GM19324 (cell line): ENCODE results near the gene PACS2.
"Not testable (repeated sequence)": the region's sequence is repeated elsewhere in the genome, so short reads cannot be mapped to it uniquely, and the experiment has no call there.

Source experiments
- ATAC-seq: cut with Tn5 transposase; IDR thresholded peaks from one replicate; pipeline ENCODE4 v1.9.1; 2021; ENCODE audit warnings: mild to moderate bottlenecking, moderate library complexity; ENCODE audit not compliant: unreplicated experiment, low FRiP score

Gene PACS2

GRCh38 chr14:105287249-105288102 lies 27.1 kb upstream of the PACS2 start:
- ATAC-seq = no peak

GRCh38 chr14:105288936-105289335 lies 25.6 kb upstream of the PACS2 start:
- ATAC-seq = not testable (repeated sequence)

DNA sequence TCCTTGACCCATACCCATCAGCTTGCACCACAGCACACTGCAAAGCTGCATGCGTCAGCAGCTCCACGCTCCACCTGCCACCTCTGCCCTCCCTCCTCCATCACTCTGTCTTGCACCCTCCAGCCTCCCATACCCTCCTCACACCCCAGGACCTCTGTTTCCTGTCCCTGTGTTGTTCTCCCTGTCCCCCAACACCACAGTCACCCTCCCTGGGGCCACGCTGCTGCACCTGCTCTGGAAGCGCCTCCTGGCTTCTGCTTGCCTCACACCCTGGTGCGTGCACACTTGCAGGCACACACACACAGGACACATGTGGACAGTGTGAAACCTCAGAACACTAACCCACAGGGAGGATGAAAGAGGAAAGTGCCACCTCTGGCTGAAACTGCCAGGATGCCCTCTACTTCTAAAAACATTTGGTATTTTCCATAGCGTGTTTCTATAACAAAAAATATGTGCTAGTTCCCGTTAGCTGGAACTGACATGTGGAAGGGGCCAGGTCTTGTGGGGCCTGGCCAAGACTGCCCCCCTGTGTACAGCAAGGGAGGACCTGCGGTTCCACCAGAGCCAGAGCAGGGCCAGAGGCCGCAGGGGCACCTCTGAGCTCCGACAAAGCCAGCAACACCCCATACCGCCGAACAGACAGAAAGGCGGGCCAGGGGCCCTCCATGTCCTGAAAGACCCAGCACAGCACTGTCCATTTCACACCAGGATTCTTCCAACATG lies 23.8 kb upstream of the PACS2 start:
- no peak for ATAC-seq

DNA sequence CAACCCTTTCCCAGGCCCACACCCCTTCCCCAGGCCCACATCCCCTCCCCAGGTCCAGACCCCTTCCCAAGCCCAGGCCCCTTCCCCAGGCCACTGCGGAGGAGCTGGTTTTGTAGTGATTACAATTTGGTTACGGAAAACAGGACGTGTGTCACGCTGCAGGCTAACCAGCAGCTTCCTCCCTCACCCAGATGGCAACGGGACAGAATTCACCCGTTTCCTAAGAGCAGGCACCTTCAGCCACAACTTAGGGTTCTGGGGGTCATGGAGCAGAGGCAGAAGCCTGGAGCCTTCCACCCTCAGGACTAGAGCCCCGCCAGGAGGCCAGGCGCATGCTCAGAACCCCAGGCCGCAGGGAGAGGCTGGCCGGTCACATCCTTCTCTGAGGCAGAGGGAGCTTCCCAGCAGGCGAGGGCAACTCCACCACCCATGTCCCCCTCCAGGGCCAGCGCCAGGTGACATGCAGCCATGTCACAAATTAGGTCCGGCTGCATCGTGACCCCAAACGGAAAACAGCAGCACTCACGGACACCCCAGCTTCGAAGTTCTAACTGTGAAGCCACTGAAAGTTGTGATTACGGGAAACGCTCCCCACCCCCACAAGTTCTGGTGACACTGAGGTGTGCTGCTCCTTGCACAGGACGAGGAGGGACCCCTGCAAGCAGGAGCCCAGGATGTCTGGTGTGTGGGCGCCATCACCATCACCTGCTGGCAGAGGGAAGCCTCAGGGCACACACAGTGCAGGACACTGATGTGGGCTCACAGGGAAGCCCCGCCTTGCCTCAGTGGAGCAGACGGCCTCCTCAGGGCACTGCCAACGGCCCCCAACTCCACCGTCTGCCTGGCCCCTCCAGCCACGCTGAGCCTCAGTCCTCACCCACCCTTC lies 21.5 kb upstream of the PACS2 start:
- no peak for ATAC-seq

GRCh38 chr14:105294142-105294597 lies 20.4 kb upstream of the PACS2 start:
- no peak for ATAC-seq

GRCh38 chr14:105297311-105297710 lies 17.2 kb upstream of the PACS2 start:
- ATAC-seq = not testable (repeated sequence)

DNA sequence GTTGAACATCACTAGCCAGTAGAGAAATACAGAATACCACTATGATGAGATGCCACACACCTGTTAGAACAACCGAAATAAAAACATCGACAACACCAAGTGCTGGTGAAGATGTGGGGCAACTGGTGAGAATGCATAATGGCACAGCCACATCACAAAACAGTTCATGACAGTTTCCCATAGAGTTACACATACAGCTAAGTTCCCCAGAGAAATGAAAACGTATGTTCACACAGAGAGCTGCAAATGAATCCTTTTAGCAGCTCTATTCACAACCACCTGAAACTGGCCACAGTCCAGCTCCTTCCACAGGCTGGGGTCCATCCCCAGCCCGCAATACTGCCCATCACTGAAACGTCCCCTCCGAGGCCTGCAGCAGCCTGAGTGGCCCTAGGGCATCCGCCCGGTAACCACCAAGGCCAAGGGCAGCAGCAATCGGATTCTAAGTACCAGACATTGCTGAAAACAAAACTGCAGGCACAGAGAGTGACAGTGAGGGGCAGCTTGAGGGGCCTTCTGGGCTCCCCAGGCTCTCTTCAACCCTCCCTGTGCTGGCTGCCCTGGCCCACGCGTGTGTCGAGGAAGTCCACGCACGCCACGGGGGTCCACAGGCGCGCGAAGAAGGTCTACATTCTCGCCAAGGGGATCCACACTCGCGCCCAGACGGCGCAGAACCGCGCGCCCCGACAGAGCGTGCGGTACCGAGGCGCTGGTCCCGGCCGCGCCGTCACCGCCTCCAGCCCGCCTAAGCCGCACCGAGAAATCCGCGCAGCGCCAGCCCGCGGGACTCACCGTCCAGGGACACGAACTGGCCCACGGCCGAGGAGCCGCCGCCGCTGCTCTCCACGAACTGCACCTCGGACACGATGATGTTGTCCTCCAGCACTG lies 14.7 kb upstream of the PACS2 start:
- ATAC-seq = no peak

DNA sequence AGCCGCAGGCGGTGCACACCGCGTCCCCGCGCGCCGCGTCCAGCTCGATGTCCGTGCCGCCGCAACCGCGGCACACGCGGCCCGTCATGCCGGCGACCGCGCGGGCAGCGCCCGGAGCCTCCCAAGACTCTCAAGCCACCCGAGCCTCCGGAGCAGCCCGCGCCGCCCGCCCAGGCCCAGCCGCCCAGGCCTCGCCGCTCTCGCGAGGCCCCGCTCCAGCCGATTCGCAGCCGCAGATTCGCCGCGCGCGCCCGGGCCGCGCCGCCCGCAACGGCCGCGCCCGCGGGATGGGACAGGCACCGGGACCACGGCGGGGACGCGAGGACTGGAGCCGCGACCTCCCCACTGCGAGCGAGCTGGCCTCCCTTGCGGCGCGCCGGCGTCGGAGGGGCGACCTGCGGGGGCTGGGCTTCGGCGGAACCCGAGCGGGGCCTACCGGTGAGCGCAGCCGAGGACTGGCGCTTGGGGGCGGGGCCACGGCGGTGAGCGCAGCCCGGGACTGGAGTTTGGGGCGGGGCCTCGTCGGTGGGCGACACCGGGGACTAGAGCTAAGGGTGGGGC lies 13.9 kb upstream of the PACS2 start, which contains the start of gene BRF1:
BRF1 (minus strand) TSS at position 460 of the 561 bp plus-strand sequence; CDS start at position 88, 372 bp downstream.
- peak; percentile 91 for ATAC-seq

- ATAC-seq = peak; percentile 55
These were observed 13.2 kb upstream of the PACS2 start for GRCh38 chr14:105301103-105301914.

- ATAC-seq = not testable (repeated sequence)
These were observed 12.7 kb upstream of the PACS2 start for GRCh38 chr14:105301915-105302249.

GRCh38 chr14:105303949-105304348 lies 10.6 kb upstream of the PACS2 start:
- no peak for ATAC-seq

DNA sequence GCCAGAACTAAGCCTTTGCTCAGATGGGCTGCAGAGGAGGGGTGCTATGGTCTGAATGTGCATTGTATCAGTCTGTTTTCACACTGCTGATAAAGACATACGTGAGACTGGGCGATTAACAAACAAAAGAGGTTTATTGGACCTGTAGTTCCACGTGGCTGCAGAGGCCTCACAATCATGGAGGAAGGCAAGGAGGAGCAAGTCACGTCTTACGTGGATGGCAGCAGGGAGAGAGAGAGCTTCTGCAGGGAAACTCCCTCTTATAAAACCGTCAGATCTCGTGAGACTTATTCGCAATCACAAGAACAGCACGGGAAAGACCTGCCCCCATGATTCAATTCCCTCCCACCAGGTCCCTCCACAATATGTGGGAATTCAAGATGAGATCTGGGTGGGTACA lies 10.0 kb upstream of the PACS2 start:
- no peak for ATAC-seq

DNA sequence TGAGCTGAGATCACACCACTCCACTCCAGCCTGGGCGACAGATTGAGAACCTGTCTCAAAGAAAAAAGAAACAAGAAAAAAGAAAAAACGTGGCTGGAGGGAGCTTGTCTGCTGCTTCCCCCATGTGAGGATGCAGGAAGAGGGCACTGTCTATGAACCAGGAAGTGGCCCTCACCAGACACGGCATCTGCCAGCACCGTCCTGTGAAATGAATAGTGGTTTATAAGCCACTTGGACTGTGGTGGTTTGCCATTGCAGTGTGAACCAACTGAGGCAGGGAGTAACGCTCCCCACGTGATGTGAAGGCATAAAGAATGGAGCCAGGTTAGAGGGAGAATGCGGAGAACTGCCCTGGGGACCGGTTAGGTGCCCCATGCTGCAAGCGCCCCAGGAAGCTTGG lies 9.2 kb upstream of the PACS2 start:
- no peak for ATAC-seq

GRCh38 chr14:105305791-105306190 lies 8.8 kb upstream of the PACS2 start:
- ATAC-seq = no peak

- no peak for ATAC-seq
These were observed 7.4 kb upstream of the PACS2 start for GRCh38 chr14:105307052-105307727.

- no peak for ATAC-seq
These were observed 5.2 kb upstream of the PACS2 start for GRCh38 chr14:105309371-105309770.

DNA sequence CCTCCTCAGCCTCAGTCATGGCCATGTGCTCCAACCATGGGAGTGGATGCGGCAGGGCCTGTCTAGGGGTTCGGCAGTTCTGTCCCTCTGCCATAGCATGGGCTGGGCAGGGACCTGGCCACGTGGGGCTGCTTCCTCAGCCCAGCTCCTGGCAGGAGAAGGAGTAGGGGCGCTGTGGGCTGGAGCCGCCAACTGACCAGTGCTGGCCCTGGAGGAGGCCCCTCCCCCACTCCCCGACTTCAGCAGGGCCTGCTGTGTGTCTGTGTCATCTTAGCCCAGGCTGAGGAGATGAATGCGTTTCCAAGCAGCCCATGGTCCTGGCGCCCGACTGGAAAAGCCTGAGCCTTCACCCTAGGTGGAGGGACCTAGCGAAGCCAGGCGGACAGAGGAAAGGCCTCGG lies 2.7 kb upstream of the PACS2 start:
- no peak for ATAC-seq

GRCh38 chr14:105312973-105313372 lies 1.6 kb upstream of the PACS2 start:
- ATAC-seq = no peak
